GM18951 (cell line): ENCODE results near the gene IL17RC.

ENCODE experiments used
- POLR2A ChIP-seq: IDR thresholded peaks from 4 replicates; pipeline ENCODE4 v1.6.1; 2011; ENCODE audit warnings: mild to moderate bottlenecking; ENCODE audit not compliant: insufficient read length, insufficient read depth; ENCODE audit errors: extremely low read depth
- in situ Hi-C: fragments of 300-500 bp; cut with MboI; formaldehyde crosslinking; loops from one replicate; pipeline ENCODE4 v1.12.0; 2022; ENCODE audit warnings: low sequenced_read_pairs, mixed read lengths, inconsistent platforms; ENCODE audit not compliant: unreplicated experiment

Gene IL17RC

GRCh38 chr3:9901967-9902366 is 14.9 kb upstream of the IL17RC start:
- in situ Hi-C loops: no loop called here
- no peak for TF ChIP-seq POLR2A

GRCh38 chr3:9902372-9903237 is 14.3 kb upstream of the IL17RC start, which contains the start of gene IL17RE:
IL17RE (plus strand) TSS chr3:9902848; CDS start chr3:9902933, 85 bp downstream.
- TF ChIP-seq POLR2A: no peak
- in situ Hi-C loops: no loop called here

GRCh38 chr3:9903238-9903624 is 13.7 kb upstream of the IL17RC start:
- no peak for TF ChIP-seq POLR2A
- in situ Hi-C loops: no loop called here

GRCh38 chr3:9903904-9904303 is 13.0 kb upstream of the IL17RC start:
- TF ChIP-seq POLR2A: no peak
- in situ Hi-C loops: no loop called here

- no peak for TF ChIP-seq POLR2A
These were observed 10.4 kb upstream of the IL17RC start for GRCh38 chr3:9906480-9906879.

GRCh38 chr3:9908286-9908685 is 8.6 kb upstream of the IL17RC start:
- TF ChIP-seq POLR2A: no peak

More at GRCh38 chr3:9906480-9906879, 10.4 kb upstream of the IL17RC start:
- in situ Hi-C loops: no loop called here

GRCh38 chr3:9909221-9910013 is 7.5 kb upstream of the IL17RC start:
- no peak for TF ChIP-seq POLR2A
- in situ Hi-C loops: no loop called here

More at GRCh38 chr3:9908286-9908685, 8.6 kb upstream of the IL17RC start:
- in situ Hi-C loops: no loop called here

GRCh38 chr3:9911863-9912262 is 5.0 kb upstream of the IL17RC start:
- no peak for TF ChIP-seq POLR2A
- in situ Hi-C loops: no loop called here

GRCh38 chr3:9912294-9912935 is 4.5 kb upstream of the IL17RC start:
- in situ Hi-C loops: no loop called here
- no peak for TF ChIP-seq POLR2A

- TF ChIP-seq POLR2A: no peak
- in situ Hi-C loops: no loop called here
These were observed 3.3 kb upstream of the IL17RC start for GRCh38 chr3:9913601-9914000.

GRCh38 chr3:9914011-9914410 is 2.9 kb upstream of the IL17RC start:
- in situ Hi-C loops: no loop called here
- TF ChIP-seq POLR2A: no peak

- in situ Hi-C loops: no loop called here
- TF ChIP-seq POLR2A: no peak
These were observed 2.2 kb upstream of the IL17RC start for GRCh38 chr3:9914559-9915253.
